ENCODE data around the gene MEIKIN.

DNA sequence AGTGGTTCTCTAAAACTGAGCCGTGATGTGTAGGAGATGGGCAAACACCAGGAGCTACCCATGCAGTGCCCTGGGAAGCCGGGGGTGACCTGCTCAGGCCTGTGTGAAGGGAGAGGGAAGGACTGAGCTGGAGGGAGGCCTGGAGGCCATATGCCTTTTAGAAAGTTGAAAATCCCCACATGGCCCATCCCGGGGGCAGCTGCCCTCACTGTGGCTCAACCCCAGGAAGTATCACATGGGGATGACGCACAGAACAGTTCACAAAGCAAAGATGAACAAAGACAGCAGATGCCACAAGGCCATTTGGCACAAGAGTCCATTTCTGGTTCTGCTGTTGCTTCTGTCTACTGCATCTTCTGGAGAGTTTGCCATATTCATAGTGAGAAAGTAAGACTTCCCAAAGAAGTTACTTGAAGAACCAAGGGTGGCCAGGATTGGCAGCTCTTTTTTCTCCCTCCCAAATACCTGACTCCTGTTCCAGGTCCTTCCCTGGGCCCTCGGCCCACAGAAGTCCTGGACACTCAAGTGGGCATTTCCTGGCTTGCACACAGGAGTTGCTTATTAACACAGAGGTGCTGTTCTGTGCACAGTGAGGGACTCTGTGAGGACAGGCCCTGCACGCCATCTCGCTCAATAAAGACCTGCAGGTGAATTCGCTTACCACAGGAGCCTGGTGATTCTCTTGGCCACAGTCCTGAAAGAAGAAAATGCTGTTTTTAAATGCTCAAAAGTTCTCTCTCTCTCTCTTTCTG lies 40.9 kb upstream of the MEIKIN start:
- TF ChIP-seq, protein P1, sequence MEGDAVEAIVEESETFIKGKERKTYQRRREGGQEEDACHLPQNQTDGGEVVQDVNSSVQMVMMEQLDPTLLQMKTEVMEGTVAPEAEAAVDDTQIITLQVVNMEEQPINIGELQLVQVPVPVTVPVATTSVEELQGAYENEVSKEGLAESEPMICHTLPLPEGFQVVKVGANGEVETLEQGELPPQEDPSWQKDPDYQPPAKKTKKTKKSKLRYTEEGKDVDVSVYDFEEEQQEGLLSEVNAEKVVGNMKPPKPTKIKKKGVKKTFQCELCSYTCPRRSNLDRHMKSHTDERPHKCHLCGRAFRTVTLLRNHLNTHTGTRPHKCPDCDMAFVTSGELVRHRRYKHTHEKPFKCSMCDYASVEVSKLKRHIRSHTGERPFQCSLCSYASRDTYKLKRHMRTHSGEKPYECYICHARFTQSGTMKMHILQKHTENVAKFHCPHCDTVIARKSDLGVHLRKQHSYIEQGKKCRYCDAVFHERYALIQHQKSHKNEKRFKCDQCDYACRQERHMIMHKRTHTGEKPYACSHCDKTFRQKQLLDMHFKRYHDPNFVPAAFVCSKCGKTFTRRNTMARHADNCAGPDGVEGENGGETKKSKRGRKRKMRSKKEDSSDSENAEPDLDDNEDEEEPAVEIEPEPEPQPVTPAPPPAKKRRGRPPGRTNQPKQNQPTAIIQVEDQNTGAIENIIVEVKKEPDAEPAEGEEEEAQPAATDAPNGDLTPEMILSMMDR (IDR thresholded peaks at IDR 0.05), result no peak
- TF ChIP-seq POLR2A (IDR thresholded peaks at IDR 0.05), result no peak
